GM23248 (cell line): ENCODE results near the gene SEL1L3.

Experiments
- EZH2 ChIP-seq: fragments of 200-600 bp; sonication (generic); IDR thresholded peaks from 2 replicates; pipeline ENCODE4 v1.6.1; 2018; ENCODE audit warnings: antibody characterized with exemption, mild to moderate bottlenecking; ENCODE audit not compliant: insufficient read depth, poor library complexity, severe bottlenecking
- EZH2phosphoT487 ChIP-seq: fragments of 200-600 bp; sonication (generic); IDR thresholded peaks from 2 replicates; pipeline ENCODE4 v1.6.1; 2018; ENCODE audit warnings: antibody characterized with exemption, moderate library complexity, mild to moderate bottlenecking, low read depth; ENCODE audit not compliant: insufficient read depth

DNA sequence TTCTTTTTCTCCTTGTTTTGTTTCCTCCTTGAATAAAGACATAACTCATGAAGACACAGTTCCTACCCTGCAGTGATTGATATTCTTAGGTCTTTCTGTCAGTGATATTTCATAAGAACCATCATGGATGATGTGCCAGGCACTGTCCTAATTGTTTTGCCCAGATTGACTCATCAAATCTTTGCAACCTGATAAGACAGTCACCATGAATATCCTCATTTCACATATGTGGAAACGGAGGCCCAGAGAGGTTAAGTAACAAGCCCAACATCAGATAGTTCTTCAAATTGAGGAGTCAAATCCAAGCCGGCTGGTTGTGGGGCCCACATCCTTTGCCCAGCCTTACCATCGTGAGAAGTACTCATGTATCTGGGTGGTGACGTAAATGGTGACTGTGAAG is 69.9 kb downstream of the SEL1L3 start:
- no peak for TF ChIP-seq EZH2
- no peak for TF ChIP-seq EZH2phosphoT487
